Immature natural killer cell (primary cell): ENCODE results near the gene GLDC. TPM values are rescaled to one million over a fixed set of nuclear protein-coding genes. Genes with fewer than 3 reads are reported as not detected.

ENCODE experiments used
- DNase-seq, 3 donors: peaks; one replicate each; pipeline ENCODE4 v3.0.0; 2022; ENCODE audit warnings: mixed read lengths in 1 of 3
- H3K27ac Mint-ChIP-seq, 6 donors: one replicate each; pipeline ENCODE4 v1.8.0; 2020; ENCODE audit warnings: mixed read lengths in 6 of 6, mild to moderate bottlenecking in 5 of 6, inconsistent platforms in 4 of 6, moderate library complexity in 3 of 6
- H3K27me3 Mint-ChIP-seq, 3 donors: one replicate each; pipeline ENCODE4 v1.8.0; 2020 to 2021; ENCODE audit warnings: low read depth in 3 of 3, mild to moderate bottlenecking in 3 of 3, mixed read lengths in 3 of 3, moderate library complexity in 3 of 3, inconsistent platforms in 1 of 3
- H3K36me3 Mint-ChIP-seq, 3 donors: one replicate each; pipeline ENCODE4 v1.8.0; 2020; ENCODE audit warnings: mixed read lengths in 3 of 3, inconsistent platforms in 2 of 3, mild to moderate bottlenecking in 2 of 3
- H3K4me1 Mint-ChIP-seq, 2 donors: one replicate each; pipeline ENCODE4 v1.8.0; 2020; ENCODE audit warnings: inconsistent platforms in 2 of 2, mild to moderate bottlenecking in 2 of 2, mixed read lengths in 2 of 2, moderate library complexity in 1 of 2
- H3K4me3 Mint-ChIP-seq, 5 donors: one replicate each; pipeline ENCODE4 v1.8.0; 2020; ENCODE audit warnings: mild to moderate bottlenecking in 5 of 5, mixed read lengths in 5 of 5, inconsistent platforms in 3 of 5, moderate library complexity in 3 of 5
- H3K9me3 Mint-ChIP-seq, 6 donors: one replicate each; pipeline ENCODE4 v1.8.0; 2020; ENCODE audit warnings: mild to moderate bottlenecking in 6 of 6, mixed read lengths in 6 of 6, inconsistent platforms in 4 of 6, moderate library complexity in 3 of 6
- polyA plus RNA-seq, 3 donors: library from polyadenylated mRNA; unstranded; fragments of 300-500 nt; fragmentation: Illumina TruSeq; gene quantifications; one replicate each; pipeline ENCODE4 v1.2.3, GENCODE V29; 2021

GLDC gene
- polyA plus RNA-seq, 3 donors from 2014 or later, result 0.35 TPM; not detected in 2

GRCh38 chr9:6535594-6535993 is 109.9 kb downstream of the GLDC start:
- H3K4me3 Mint-ChIP-seq, result no peak overlapping the region

GRCh38 chr9:6525326-6526045 is 120.0 kb downstream of the GLDC start:
- DNase-seq, result no peak
- Mint-ChIP-seq H3K27ac (no peak overlapping the region), H3K27me3 (peaks cover 2% of the 10 kb centered on the region in 3 donors), H3K4me1 (no peaks in the 10 kb centered on the region), H3K36me3 (peaks cover 13 to 34% (median 26%) of the 10 kb centered on the region in 3 donors), H3K4me3 (no peak overlapping the region), H3K9me3 (peaks cover 0 to 12% (median 4%) of the 10 kb centered on the region in 6 donors)

More at GRCh38 chr9:6535594-6535993, 109.9 kb downstream of the GLDC start:
- no peaks in the 10 kb centered on the region for H3K36me3 Mint-ChIP-seq
- H3K4me1 Mint-ChIP-seq, result no peaks in the 10 kb centered on the region
- DNase-seq, result no peak
- H3K27ac Mint-ChIP-seq, result no peak overlapping the region
- peaks cover 0 to 12% (median 5%) of the 10 kb centered on the region in 3 donors for H3K27me3 Mint-ChIP-seq
- no peaks in the 10 kb centered on the region for H3K9me3 Mint-ChIP-seq

GRCh38 chr9:6522263-6522662 is 123.3 kb downstream of the GLDC start:
- H3K36me3 Mint-ChIP-seq, result peaks cover 16 to 43% (median 36%) of the 10 kb centered on the region in 3 donors
- DNase-seq, result no peak
- peaks cover 0 to 12% (median 4%) of the 10 kb centered on the region in 6 donors for H3K9me3 Mint-ChIP-seq
- H3K27me3 Mint-ChIP-seq, result peaks cover 0 to 2% (median 0%) of the 10 kb centered on the region in 3 donors
- no peak overlapping the region for H3K4me3 Mint-ChIP-seq
- H3K4me1 Mint-ChIP-seq, result no peaks in the 10 kb centered on the region
- no peak overlapping the region for H3K27ac Mint-ChIP-seq

GRCh38 chr9:6512085-6512657 is 133.4 kb downstream of the GLDC start:
- H3K4me1 Mint-ChIP-seq, result peaks cover 6 to 19% of the 10 kb centered on the region in 2 donors
- peaks cover 7 to 18% (median 9%) of the 10 kb centered on the region in 3 donors for H3K36me3 Mint-ChIP-seq
- H3K27me3 Mint-ChIP-seq, result no peaks in the 10 kb centered on the region
- H3K4me3 Mint-ChIP-seq, result no peak overlapping the region
- H3K27ac Mint-ChIP-seq, result peak overlapping the region in 1 of 6 donors; percentile 40
- DNase-seq, result no peak
- H3K9me3 Mint-ChIP-seq, result no peaks in the 10 kb centered on the region

GRCh38 chr9:6506571-6506970 is 139.0 kb downstream of the GLDC start:
- Mint-ChIP-seq H3K9me3 (no peaks in the 10 kb centered on the region), H3K27ac (peak overlapping the region in 2 of 6 donors; percentile 29 to 31), H3K27me3 (no peaks in the 10 kb centered on the region), H3K4me3 (no peak overlapping the region), H3K4me1 (peaks cover 8 to 22% of the 10 kb centered on the region in 2 donors), H3K36me3 (peaks cover 23 to 44% (median 31%) of the 10 kb centered on the region in 3 donors)
- DNase-seq, result no peak

- Mint-ChIP-seq H3K4me3 (no peak overlapping the region), H3K27me3 (peaks cover 0 to 2% (median 0%) of the 10 kb centered on the region in 3 donors), H3K4me1 (peaks cover 1 to 5% of the 10 kb centered on the region in 2 donors), H3K36me3 (peaks cover 16 to 49% (median 38%) of the 10 kb centered on the region in 3 donors), H3K9me3 (no peaks in the 10 kb centered on the region), H3K27ac (no peak overlapping the region)
- no peak for DNase-seq
Measured at GRCh38 chr9:6502399-6502798, 143.1 kb downstream of the GLDC start.

GRCh38 chr9:6501526-6502210 is 143.9 kb downstream of the GLDC start:
- DNase-seq, result no peak
- H3K4me3 Mint-ChIP-seq, result no peak overlapping the region
- peaks cover 0 to 2% (median 0%) of the 10 kb centered on the region in 3 donors for H3K27me3 Mint-ChIP-seq
- peaks cover 16 to 45% (median 43%) of the 10 kb centered on the region in 3 donors for H3K36me3 Mint-ChIP-seq
- H3K27ac Mint-ChIP-seq, result peak overlapping the region in 2 of 6 donors; percentile 26 to 31
- H3K4me1 Mint-ChIP-seq, result peaks cover 1 to 5% of the 10 kb centered on the region in 2 donors
- no peaks in the 10 kb centered on the region for H3K9me3 Mint-ChIP-seq

GRCh38 chr9:6498982-6499381 is 146.5 kb downstream of the GLDC start:
- peak overlapping the region in 2 of 6 donors; percentile 21 to 40 for H3K27ac Mint-ChIP-seq
- no peak overlapping the region for H3K4me3 Mint-ChIP-seq
- peaks cover 12 to 29% (median 27%) of the 10 kb centered on the region in 3 donors for H3K36me3 Mint-ChIP-seq
- peaks cover 0 to 2% (median 0%) of the 10 kb centered on the region in 3 donors for H3K27me3 Mint-ChIP-seq
- DNase-seq, result no peak
- peaks cover 1 to 6% of the 10 kb centered on the region in 2 donors for H3K4me1 Mint-ChIP-seq
- no peaks in the 10 kb centered on the region for H3K9me3 Mint-ChIP-seq

GRCh38 chr9:6495466-6495865 is 150.1 kb downstream of the GLDC start:
- Mint-ChIP-seq H3K27ac (peak overlapping the region in 2 of 6 donors; percentile 7 to 39), H3K27me3 (peaks cover 0 to 2% (median 0%) of the 10 kb centered on the region in 3 donors), H3K9me3 (no peaks in the 10 kb centered on the region), H3K4me3 (no peak overlapping the region), H3K4me1 (peaks cover 6 to 23% of the 10 kb centered on the region in 2 donors), H3K36me3 (peaks cover 10 to 24% (median 17%) of the 10 kb centered on the region in 3 donors)
- no peak for DNase-seq

GRCh38 chr9:6490863-6491262 is 154.7 kb downstream of the GLDC start:
- H3K4me3 Mint-ChIP-seq, result no peak overlapping the region
- peaks cover 5 to 29% (median 16%) of the 10 kb centered on the region in 3 donors for H3K36me3 Mint-ChIP-seq
- no peak overlapping the region for H3K27ac Mint-ChIP-seq
- H3K27me3 Mint-ChIP-seq, result no peaks in the 10 kb centered on the region
- peaks cover 6 to 23% of the 10 kb centered on the region in 2 donors for H3K4me1 Mint-ChIP-seq
- no peak for DNase-seq
- H3K9me3 Mint-ChIP-seq, result no peaks in the 10 kb centered on the region

- peaks cover 0 to 3% (median 0%) of the 10 kb centered on the region in 3 donors for H3K27me3 Mint-ChIP-seq
- peaks cover 9 to 30% (median 20%) of the 10 kb centered on the region in 3 donors for H3K36me3 Mint-ChIP-seq
- no peak overlapping the region for H3K4me3 Mint-ChIP-seq
- no peak for DNase-seq
- no peaks in the 10 kb centered on the region for H3K9me3 Mint-ChIP-seq
- H3K27ac Mint-ChIP-seq, result no peak overlapping the region
- peaks cover 6 to 23% of the 10 kb centered on the region in 2 donors for H3K4me1 Mint-ChIP-seq
Measured at GRCh38 chr9:6489099-6489498, 156.4 kb downstream of the GLDC start.

GRCh38 chr9:6488395-6488794 is 157.1 kb downstream of the GLDC start:
- no peak overlapping the region for H3K27ac Mint-ChIP-seq
- no peak for DNase-seq
- peaks cover 6 to 17% of the 10 kb centered on the region in 2 donors for H3K4me1 Mint-ChIP-seq
- H3K4me3 Mint-ChIP-seq, result no peak overlapping the region
- H3K36me3 Mint-ChIP-seq, result peaks cover 5 to 25% (median 16%) of the 10 kb centered on the region in 3 donors
- H3K9me3 Mint-ChIP-seq, result no peaks in the 10 kb centered on the region
- peaks cover 0 to 3% (median 0%) of the 10 kb centered on the region in 3 donors for H3K27me3 Mint-ChIP-seq

GRCh38 chr9:6484210-6484609 is 161.3 kb downstream of the GLDC start:
- Mint-ChIP-seq H3K4me3 (no peak overlapping the region), H3K27me3 (peaks cover 0 to 3% (median 0%) of the 10 kb centered on the region in 3 donors), H3K27ac (no peak overlapping the region), H3K9me3 (no peaks in the 10 kb centered on the region), H3K4me1 (no peaks in the 10 kb centered on the region), H3K36me3 (peaks cover 8 to 21% (median 18%) of the 10 kb centered on the region in 3 donors)
- DNase-seq, result no peak
